HCT116 (cell line): ENCODE data around the gene STAC. TPM values are rescaled to one million over a fixed set of nuclear protein-coding genes. Genes with fewer than 3 reads are reported as not detected.

Experiments
- ATAC-seq: fragments of 200-7000 bp; cut with Tn5 transposase; 2 replicates; pipeline ENCODE4 v1.9.1; 2020; ENCODE audit warnings: mild to moderate bottlenecking, moderate library complexity
- BruUV-seq: library from RNA; stranded (reverse); fragments of 400-500 nt; replicated peaks from 2 replicates; lab custom pipeline; 2021; lab: Mats Ljungman, UMichigan
- CTCF ChIA-PET: fragments of 300-600 bp; sonication (Branson Sonifier 250); formaldehyde crosslinking; loops from one replicate; lab custom pipeline; 2021; ENCODE audit warnings: antibody characterized with exemption; lab: Charles Lee
- POLR2A ChIA-PET: fragments of 300-600, 350-600 bp; sonication (Branson Sonifier 250); formaldehyde crosslinking; loops from one replicate; lab custom pipeline; 2021; ENCODE audit warnings: antibody characterized with exemption; lab: Charles Lee
- RAD21 ChIA-PET, 2 experiments: fragments of 300-600 bp; sonication (Branson Sonifier 250); formaldehyde crosslinking; loops; one replicate each; lab custom pipeline; 2023; ENCODE audit warnings: low total read pairs in 2 of 2; ENCODE audit not compliant: uncharacterized antibody in 2 of 2, unreplicated experiment in 2 of 2, low non-redundant PET in 1 of 2; lab: Charles Lee
- DNase-seq: peaks from one replicate; pipeline ENCODE4 v3.0.0-alpha.2; 2010; ENCODE audit warnings: low read depth, low spot score
- H2AFZ ChIP-seq: fragments of 200-600 bp; shearing (Covaris generic), sonication (generic); 2 replicates; pipeline ENCODE4 v1.6.1; 2017; ENCODE audit warnings: low read depth, mixed run types, mixed read lengths, antibody characterized with exemption, low read length; ENCODE audit not compliant: poor library complexity, severe bottlenecking
- H3K27ac ChIP-seq: 2 replicates; pipeline ENCODE4 v1.5.1; 2012; ENCODE audit warnings: low read depth, low read length
- H3K27me3 ChIP-seq: fragments of 200-600 bp; sonication (generic); 2 replicates; pipeline ENCODE4 v1.6.1; 2016; ENCODE audit warnings: mixed run types, low read length, mixed read lengths; ENCODE audit not compliant: insufficient read depth
- H3K36me3 ChIP-seq, 2 experiments: fragments of 200-500 bp in 1 of 2; fragments of 200-600 bp in 1 of 2; sonication (Bioruptor generic) in 1 of 2; sonication (generic) in 1 of 2; 2 replicates each; pipeline versions ENCODE4 v1.5.1 to v1.6.1; 2014 to 2016; ENCODE audit warnings: low read length in 2 of 2, inconsistent platforms in 1 of 2, mixed read lengths in 1 of 2, mixed run types in 1 of 2; ENCODE audit not compliant: insufficient read depth in 2 of 2, control insufficient read depth in 1 of 2
- H3K4me1 ChIP-seq, 2 experiments: fragments of 200-600 bp in 1 of 2; sonication (generic) in 1 of 2; 2 replicates each; pipeline versions ENCODE4 v1.5.1 to v1.6.1; 2012 to 2017; ENCODE audit warnings: low read length in 2 of 2, inconsistent platforms in 1 of 2, mild to moderate bottlenecking in 1 of 2, mixed read lengths in 1 of 2, mixed run types in 1 of 2, moderate library complexity in 1 of 2; ENCODE audit not compliant: insufficient read depth in 2 of 2, control insufficient read depth in 1 of 2
- H3K4me2 ChIP-seq: fragments of 200-600 bp; sonication (generic); 2 replicates; pipeline ENCODE4 v1.6.1; 2017; ENCODE audit warnings: mixed run types, low read length, mixed read lengths
- H3K4me3 ChIP-seq, 2 experiments: fragments of 200-600 bp in 1 of 2; sonication (generic) in 1 of 2; replicated peaks in 1 of 2; 2 replicates each; pipeline ENCODE4 v1.5.1; 2011 to 2016; ENCODE audit warnings: low read length in 2 of 2, control low read depth in 1 of 2, low read depth in 1 of 2, mild to moderate bottlenecking in 1 of 2, mixed read lengths in 1 of 2, mixed run types in 1 of 2
- H3K79me2 ChIP-seq: fragments of 200-600 bp; sonication (generic); 2 replicates; pipeline ENCODE4 v1.6.1; 2017; ENCODE audit warnings: mild to moderate bottlenecking, mixed run types, low read length, moderate library complexity, mixed read lengths; ENCODE audit not compliant: insufficient read depth
- H3K9ac ChIP-seq: fragments of 200-600 bp; sonication (generic); 2 replicates; pipeline ENCODE4 v1.6.1; 2016; ENCODE audit warnings: low read length, mixed read lengths
- H3K9me2 ChIP-seq: fragments of 200-600 bp; sonication (generic), shearing (Covaris generic); 2 replicates; pipeline ENCODE4 v1.6.1; 2017; ENCODE audit warnings: mixed run types, mild to moderate bottlenecking, moderate library complexity; ENCODE audit not compliant: insufficient read depth
- H3K9me3 ChIP-seq, 2 experiments: fragments of 200-500 bp in 1 of 2; fragments of 200-600 bp in 1 of 2; sonication (Bioruptor generic) in 1 of 2; sonication (generic) in 1 of 2; 2 replicates each; pipeline ENCODE4 v1.6.1; 2014 to 2017; ENCODE audit warnings: low read length in 2 of 2, mixed read lengths in 2 of 2, inconsistent platforms in 1 of 2, low read depth in 1 of 2, mild to moderate bottlenecking in 1 of 2, mixed run types in 1 of 2, moderate library complexity in 1 of 2; ENCODE audit not compliant: control insufficient read depth in 1 of 2, insufficient read depth in 1 of 2
- H4K20me1 ChIP-seq: fragments of 200-600 bp; sonication (generic), shearing (Covaris generic); 2 replicates; pipeline ENCODE4 v1.6.1; 2017; ENCODE audit warnings: mixed run types, mild to moderate bottlenecking, moderate library complexity; ENCODE audit not compliant: insufficient read depth
- ATF3 ChIP-seq: IDR thresholded peaks from 2 replicates; pipeline ENCODE4 v1.6.1; 2012
- CBX3 ChIP-seq: IDR thresholded peaks from 2 replicates; pipeline ENCODE4 v1.6.1; 2012; ENCODE audit warnings: low read depth
- CEBPB ChIP-seq: IDR thresholded peaks from 2 replicates; pipeline ENCODE4 v1.6.1; 2012; ENCODE audit warnings: low read depth
- CTCF ChIP-seq, 3 experiments: fragments of 200-600 bp in 1 of 3; sonication (generic) in 1 of 3; IDR thresholded peaks in 2 of 3; conservative IDR thresholded peaks in 1 of 3; 2 replicates each; pipeline ENCODE4 v1.5.1; 2012 to 2017; ENCODE audit warnings: low read depth in 2 of 3, low read length in 2 of 3, antibody characterized with exemption in 1 of 3, borderline replicate concordance in 1 of 3, control low read depth in 1 of 3, mild to moderate bottlenecking in 1 of 3, mixed read lengths in 1 of 3, mixed run types in 1 of 3, moderate library complexity in 1 of 3; ENCODE audit not compliant: insufficient read depth in 1 of 3
- EGR1 ChIP-seq: IDR thresholded peaks from 2 replicates; pipeline ENCODE4 v1.6.1; 2012; ENCODE audit warnings: low read depth
- ELF1 ChIP-seq: IDR thresholded peaks from 2 replicates; pipeline ENCODE4 v1.6.1; 2012; ENCODE audit warnings: low read depth, borderline replicate concordance
- EZH2phosphoT487 ChIP-seq: fragments of 200-600 bp; IDR thresholded peaks from 2 replicates; pipeline ENCODE4 v1.6.1; 2018; ENCODE audit warnings: antibody characterized with exemption, borderline replicate concordance
- JUND ChIP-seq: IDR thresholded peaks from 2 replicates; pipeline ENCODE4 v1.6.1; 2012
- POLR2A ChIP-seq: IDR thresholded peaks from 2 replicates; pipeline ENCODE4 v1.7.0; 2011; ENCODE audit warnings: borderline replicate concordance; ENCODE audit not compliant: insufficient read depth, insufficient read length; ENCODE audit errors: extremely low read depth
- RAD21 ChIP-seq: IDR thresholded peaks from 2 replicates; pipeline ENCODE4 v1.6.1; 2012; ENCODE audit warnings: low read depth, mild to moderate bottlenecking
- REST ChIP-seq: IDR thresholded peaks from 2 replicates; pipeline ENCODE4 v1.6.1; 2012; ENCODE audit warnings: low read depth
- SP1 ChIP-seq: IDR thresholded peaks from 2 replicates; pipeline ENCODE4 v1.6.1; 2012; ENCODE audit warnings: low read depth
- SRF ChIP-seq: IDR thresholded peaks from 2 replicates; pipeline ENCODE4 v1.6.1; 2012; ENCODE audit warnings: low read depth
- YY1 ChIP-seq: IDR thresholded peaks from 2 replicates; pipeline ENCODE4 v1.6.1; 2011; ENCODE audit warnings: low read length, low read depth, moderate library complexity, mild to moderate bottlenecking; ENCODE audit not compliant: insufficient replicate concordance; ENCODE audit errors: extremely low read depth
- ZBTB33 ChIP-seq: IDR thresholded peaks from 2 replicates; pipeline ENCODE4 v1.6.1; 2011; ENCODE audit warnings: mild to moderate bottlenecking, low read length, moderate library complexity; ENCODE audit not compliant: insufficient replicate concordance; ENCODE audit errors: extremely low read depth
- ZFX ChIP-seq: fragments of 450-650 bp; IDR thresholded peaks from 2 replicates; pipeline ENCODE4 v1.6.1; 2017
- ZNF274 ChIP-seq: fragments of 200-500 bp; sonication (Bioruptor generic); IDR thresholded peaks from 2 replicates; pipeline ENCODE4 v1.6.1; 2014; ENCODE audit warnings: mild to moderate bottlenecking, low read depth, low read length, inconsistent platforms
- intact Hi-C: fragments of 100-400 bp; cut with micrococcal nuclease; formaldehyde crosslinking; loops from 2 replicates; pipeline ENCODE4 v1.10.0; 2022
- total RNA-seq: library from RNA; stranded (reverse); gene quantifications from one replicate; pipeline ENCODE4 v1.2.1, GENCODE V29; 2021; ENCODE audit not compliant: unreplicated experiment

STAC gene
- total RNA-seq, 1 experiment from 2014 or later, result not detected

- H3K9ac ChIP-seq, result no peak overlapping the region
Measured at GRCh38 chr3:36366308-36366707, 14.0 kb upstream of the STAC start.

More at GRCh38 chr3:36366308-36366707, 14.0 kb upstream of the STAC start:
- no peaks in the 10 kb centered on the region for H3K27me3 ChIP-seq
- no peaks in the 10 kb centered on the region for H3K9me2 ChIP-seq
- POLR2A ChIA-PET, result no interaction called here
- H3K9me3 ChIP-seq, result no peaks in the 10 kb centered on the region
- no peak overlapping the region for H3K4me2 ChIP-seq
- RAD21 ChIA-PET, result no interaction called here
- no peak overlapping the region for H3K4me3 ChIP-seq
- H4K20me1 ChIP-seq, result no peaks in the 10 kb centered on the region
- no peak overlapping the region for H2AFZ ChIP-seq
- intact Hi-C loops, result no loop called here
- no peak for TF ChIP-seq JUND
- TF ChIP-seq ZBTB33, result no peak
- TF ChIP-seq ATF3, result no peak
- no peak for TF ChIP-seq SRF
- TF ChIP-seq RAD21, result no peak
- TF ChIP-seq EGR1, result no peak
- TF ChIP-seq ELF1, result no peak
- TF ChIP-seq CEBPB, result no peak
- TF ChIP-seq ZFX, result no peak
- TF ChIP-seq SP1, result no peak
- no peak for TF ChIP-seq ZNF274
- no peak for TF ChIP-seq CTCF (IDR thresholded peaks at IDR 0.05 in 2 of 3, conservative IDR thresholded peaks at IDR 0.05 in 1 of 3; ENCODE audit: borderline replicate concordance in 1 of 3, insufficient read depth in 1 of 3, low read depth in 2 of 3, low read length in 2 of 3)
- no peak for TF ChIP-seq YY1
- no peak for TF ChIP-seq REST
- TF ChIP-seq CBX3, result no peak
- no peak for TF ChIP-seq EZH2phosphoT487
- no peak for TF ChIP-seq POLR2A
- H3K79me2 ChIP-seq, result no peaks in the 10 kb centered on the region
- no peaks in the 10 kb centered on the region for H3K36me3 ChIP-seq
- CTCF ChIA-PET, result no interaction called here
- DNase-seq (no peak), ATAC-seq (no peak)
- BruUV-seq, result no TSS peak
- H3K27ac ChIP-seq, result no peak overlapping the region
- peaks cover 7 to 8% of the 10 kb centered on the region in 2 experiments for H3K4me1 ChIP-seq
